GM19193 (cell line): ENCODE data around the gene FBXW2.
A peak's percentile ranks its signal among the peaks of the same experiment; 100 is the strongest.

Experiments used
- POLR2A ChIP-seq: IDR thresholded peaks from 4 replicates; pipeline ENCODE4 v1.6.1; 2011; ENCODE audit not compliant: insufficient read depth, insufficient read length; ENCODE audit errors: extremely low read depth

FBXW2 gene

GRCh38 chr9:120714846-120715388, 78.3 kb downstream of the FBXW2 start:
- no peak for TF ChIP-seq POLR2A

GRCh38 chr9:120714088-120714845, 78.9 kb downstream of the FBXW2 start, which contains the start of gene MEGF9:
MEGF9 (minus strand) TSS chr9:120714470; CDS start chr9:120714358, 112 bp downstream.
- TF ChIP-seq POLR2A, result peak; percentile 67

- no peak for TF ChIP-seq POLR2A
Observed at GRCh38 chr9:120713257-120714087, 79.7 kb downstream of the FBXW2 start.

- TF ChIP-seq POLR2A, result no peak
Observed at GRCh38 chr9:120712539-120713031, 80.6 kb downstream of the FBXW2 start.

DNA sequence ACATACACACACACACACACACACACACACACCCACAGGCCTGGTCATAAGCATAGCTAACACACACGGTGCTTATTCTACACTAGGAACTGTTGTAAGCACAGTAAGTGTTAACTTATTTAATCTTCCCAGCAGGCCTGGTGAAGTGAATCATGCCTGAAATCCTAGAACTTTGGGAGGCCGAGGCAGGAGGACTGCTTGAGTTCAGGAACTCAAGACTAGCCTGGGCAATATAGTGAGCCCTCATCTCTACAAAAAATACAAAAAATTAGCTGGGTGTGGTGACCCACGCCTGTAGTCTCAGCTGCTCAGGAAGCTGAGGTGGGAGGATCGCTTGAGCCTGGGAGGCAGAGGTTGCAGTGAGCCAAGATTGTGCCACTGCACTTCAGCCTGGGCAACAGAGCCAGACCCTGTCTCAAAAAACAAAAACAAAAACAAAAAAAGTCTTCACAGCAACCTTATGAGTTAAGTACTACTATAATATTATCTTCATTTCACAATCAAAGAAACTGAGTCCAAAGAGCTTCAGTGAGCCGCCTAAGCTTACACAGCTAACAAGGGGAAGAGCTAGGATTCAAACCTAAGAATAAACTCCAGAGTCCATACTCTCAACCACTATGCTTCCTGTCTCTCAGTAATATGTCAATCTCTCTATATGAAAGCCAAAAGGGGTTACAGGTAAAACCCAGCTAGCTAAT, 81.2 kb downstream of the FBXW2 start:
- no peak for TF ChIP-seq POLR2A

GRCh38 chr9:120711354-120711753, 81.9 kb downstream of the FBXW2 start:
- no peak for TF ChIP-seq POLR2A

DNA sequence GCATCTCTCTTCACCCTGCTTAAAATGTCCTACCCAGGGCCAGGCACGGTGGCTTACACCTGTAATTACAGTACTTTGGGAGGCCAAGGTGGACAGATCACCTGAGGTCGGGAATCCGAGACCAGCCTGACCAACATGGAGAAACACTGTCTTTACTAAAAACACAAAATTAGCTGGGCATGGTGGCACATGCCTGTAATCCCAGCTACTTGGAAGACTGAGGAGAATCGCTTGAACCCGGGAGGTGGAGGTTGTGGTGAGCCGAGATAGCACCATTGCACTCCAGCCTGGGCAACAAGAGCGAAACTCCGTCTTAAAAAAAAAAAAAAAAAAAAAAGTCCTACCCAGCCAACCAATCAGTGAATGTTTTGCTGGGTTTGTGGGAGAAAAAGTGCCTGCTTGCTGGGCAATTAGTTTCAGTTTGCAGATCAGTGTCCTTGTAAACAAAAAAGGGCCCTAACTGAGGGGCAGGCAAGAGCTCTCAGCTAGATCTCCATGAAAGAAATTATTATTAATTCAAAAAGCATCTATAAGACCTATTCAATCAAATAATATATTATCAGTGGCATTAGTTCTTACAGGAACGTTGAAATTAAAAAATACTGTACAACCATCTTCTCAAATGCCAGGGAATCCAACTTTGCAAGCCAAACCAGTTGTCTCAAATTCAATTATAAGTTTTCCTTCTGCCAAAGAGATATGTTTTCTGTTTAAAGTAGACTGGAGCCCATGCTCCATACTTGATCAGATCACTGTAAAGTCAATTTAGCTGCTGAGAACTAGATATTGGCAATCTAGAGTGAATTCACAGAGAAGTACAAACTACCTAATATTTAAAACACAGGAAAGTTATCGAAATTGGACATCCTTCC, 82.9 kb downstream of the FBXW2 start:
- TF ChIP-seq POLR2A, result no peak

DNA sequence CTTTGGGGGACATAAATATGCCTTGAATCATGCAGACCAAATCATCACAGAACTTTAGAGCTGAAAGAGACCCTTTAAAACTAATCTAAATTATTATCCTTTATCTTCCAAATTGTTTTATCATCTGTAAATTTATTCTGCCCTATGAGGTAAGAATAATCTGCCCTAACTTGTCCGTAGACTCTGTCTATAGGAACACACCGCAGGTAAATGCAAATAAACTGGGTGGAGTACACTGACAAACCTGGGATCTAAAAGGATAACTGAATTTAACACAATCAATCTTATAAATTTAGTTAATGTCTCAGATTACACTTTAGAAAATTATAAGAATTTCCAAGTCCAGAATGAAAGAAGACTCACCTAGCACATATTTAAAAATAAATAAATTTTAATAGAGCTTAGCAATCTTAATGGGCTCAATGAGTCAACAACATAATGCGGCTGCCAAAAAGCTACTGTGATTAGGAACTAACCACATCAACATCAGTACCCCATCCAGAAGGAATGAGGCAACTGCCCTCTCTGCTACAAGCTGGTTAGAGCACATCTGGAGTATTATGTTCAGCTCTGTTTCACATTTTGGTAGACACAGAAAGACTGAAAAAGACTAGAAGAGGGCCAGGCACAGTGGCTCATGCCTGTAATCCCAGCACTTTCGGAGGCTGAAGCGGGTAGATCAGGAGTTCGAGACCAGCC, 84.5 kb downstream of the FBXW2 start:
- no peak for TF ChIP-seq POLR2A

- TF ChIP-seq POLR2A, result no peak
Observed at GRCh38 chr9:120707170-120707569, 86.0 kb downstream of the FBXW2 start.
